Colonic mucosa (tissue), 4 donors: Measurements from ENCODE around the gene STRBP. TPM values are rescaled to one million over a fixed set of nuclear protein-coding genes. Genes with fewer than 3 reads are reported as not detected.

ENCODE experiments used
- DNase-seq: peaks from one replicate; pipeline ENCODE4 v3.0.0-alpha.2; 2020
- H3K27ac ChIP-seq: fragments of 200-600 bp; one replicate; pipeline ENCODE4 v1.8.0; 2021
- H3K27me3 ChIP-seq: fragments of 200-600 bp; one replicate; pipeline ENCODE4 v1.8.0; 2021
- H3K36me3 ChIP-seq: fragments of 200-600 bp; one replicate; pipeline ENCODE4 v1.8.0; 2021
- H3K4me1 ChIP-seq: fragments of 200-600 bp; one replicate; pipeline ENCODE4 v1.8.0; 2021; ENCODE audit warnings: mild to moderate bottlenecking
- H3K4me3 ChIP-seq: fragments of 200-600 bp; one replicate; pipeline ENCODE4 v1.8.0; 2021
- H3K9ac ChIP-seq, 2 donors: one replicate each; pipeline ENCODE4 v1.7.0; 2013; ENCODE audit warnings: control low read depth in 2 of 2, low read depth in 2 of 2, low read length in 2 of 2
- H3K9me3 ChIP-seq: fragments of 200-600 bp; one replicate; pipeline ENCODE4 v1.8.0; 2021
- CTCF ChIP-seq: fragments of 200-600 bp; IDR thresholded peaks from one replicate; pipeline ENCODE4 v1.8.0; 2022; ENCODE audit warnings: antibody characterized with exemption, mild to moderate bottlenecking
- intact Hi-C: fragments of 100-400 bp; cut with DNase I; formaldehyde crosslinking; loops from one replicate; pipeline ENCODE4 v1.14.1; 2022
- total RNA-seq, 2 donors: library from RNA; stranded (reverse); fragmentation: NEBNext Ultra II Directional in 1 of 2; extraction: Animal tissue kit (Norgen Biotek cat#: 25700) in 1 of 2; gene quantifications; one replicate each; pipeline ENCODE4 v1.2.1, GENCODE V29; 2021
- donor health status: healthy.
- donor health status: DM: no; HTN: no; CAD: no.
- donor health status: DM: no; HTN: no; CAD: no.

The STRBP gene
- total RNA-seq, 2 donors from 2014 or later: 37.5 to 53.5 TPM

- intact Hi-C loops: no loop called here
- Histone ChIP-seq H3K9me3 (no peaks in the 10 kb centered on the region), H3K4me3 (no peak overlapping the region), H3K4me1 (no peaks in the 10 kb centered on the region), H3K36me3 (peaks cover 21% of the 10 kb centered on the region), H3K9ac (no peak overlapping the region), H3K27me3 (no peaks in the 10 kb centered on the region), H3K27ac (no peak overlapping the region)
- TF ChIP-seq CTCF: no peak
- no peak for DNase-seq
Observed at GRCh38 chr9:123093141-123093540, 175.2 kb downstream of the STRBP start.

GRCh38 chr9:123091459-123091858 lies 176.9 kb downstream of the STRBP start:
- Histone ChIP-seq H3K27ac (no peak overlapping the region), H3K36me3 (peaks cover 14% of the 10 kb centered on the region), H3K9ac (no peak overlapping the region), H3K27me3 (no peaks in the 10 kb centered on the region), H3K9me3 (no peaks in the 10 kb centered on the region), H3K4me1 (no peaks in the 10 kb centered on the region), H3K4me3 (no peak overlapping the region)
- no peak for DNase-seq
- intact Hi-C loops: no loop called here
- no peak for TF ChIP-seq CTCF

- no peak overlapping the region for H3K27ac ChIP-seq
- H3K36me3 ChIP-seq: peaks cover 10% of the 10 kb centered on the region
- no peaks in the 10 kb centered on the region for H3K9me3 ChIP-seq
- H3K4me3 ChIP-seq: no peak overlapping the region
- no peaks in the 10 kb centered on the region for H3K4me1 ChIP-seq
- H3K9ac ChIP-seq: no peak overlapping the region
- DNase-seq: no peak
- intact Hi-C loops: no loop called here
- no peak for TF ChIP-seq CTCF
- H3K27me3 ChIP-seq: no peaks in the 10 kb centered on the region
Observed at GRCh38 chr9:123090956-123091355, 177.4 kb downstream of the STRBP start.

- Histone ChIP-seq H3K9me3 (no peaks in the 10 kb centered on the region), H3K36me3 (peaks cover 9% of the 10 kb centered on the region), H3K27ac (no peak overlapping the region), H3K4me1 (no peaks in the 10 kb centered on the region), H3K27me3 (no peaks in the 10 kb centered on the region), H3K9ac (no peak overlapping the region), H3K4me3 (no peak overlapping the region)
- DNase-seq: no peak
- no peak for TF ChIP-seq CTCF
- intact Hi-C loops: no loop called here
Observed at GRCh38 chr9:123090198-123090896, 178.0 kb downstream of the STRBP start.

GRCh38 chr9:123089790-123090189 lies 178.6 kb downstream of the STRBP start:
- Histone ChIP-seq H3K9me3 (no peaks in the 10 kb centered on the region), H3K4me1 (no peaks in the 10 kb centered on the region), H3K27ac (no peak overlapping the region), H3K4me3 (no peak overlapping the region), H3K36me3 (peaks cover 9% of the 10 kb centered on the region), H3K9ac (no peak overlapping the region), H3K27me3 (no peaks in the 10 kb centered on the region)
- no peak for DNase-seq
- TF ChIP-seq CTCF: no peak
- intact Hi-C loops: no loop called here
